H1 (cell line): Measurements from ENCODE around the gene MPPE1. TPM values are rescaled to one million over a fixed set of nuclear protein-coding genes. Genes with fewer than 3 reads are reported as not detected.

ENCODE experiments used
- CTCF ChIA-PET: fragments of 300-600 bp; sonication (Branson Sonifier 250); formaldehyde crosslinking; loops from one replicate; lab custom pipeline; 2021; ENCODE audit not compliant: partially characterized antibody; lab: Charles Lee
- POLR2A ChIA-PET: fragments of 300-600 bp; sonication (Branson Sonifier 250); formaldehyde crosslinking; loops from one replicate; lab custom pipeline; 2021; ENCODE audit warnings: inconsistent platforms; ENCODE audit not compliant: partially characterized antibody; lab: Charles Lee
- DNase-seq, 2 experiments: peaks; one replicate each; pipeline versions ENCODE4 v3.0.0 to v3.0.0-alpha.2; 2010 to 2022; ENCODE audit warnings: low spot score in 2 of 2, low read depth in 1 of 2, mixed read lengths in 1 of 2
- FAIRE-seq: peaks from 2 replicates; lab custom pipeline; 2011; peaks lifted over from hg19 to GRCh38; lab: Jason Lieb, UNC
- H2AFZ ChIP-seq: 2 replicates; pipeline ENCODE4 v1.8.1; 2012; ENCODE audit warnings: low read length, inconsistent platforms
- H2AK5ac ChIP-seq: 2 replicates; pipeline ENCODE4 v1.6.1; 2013; ENCODE audit warnings: low read depth, low read length
- H2BK120ac ChIP-seq: replicated peaks from 2 replicates; pipeline ENCODE3; 2013; ENCODE audit warnings: low read depth, low read length, inconsistent platforms
- H2BK12ac ChIP-seq: 2 replicates; pipeline ENCODE4 v1.6.1; 2013; ENCODE audit warnings: low read depth, low read length
- H2BK15ac ChIP-seq: 2 replicates; pipeline ENCODE4 v1.6.1; 2013; ENCODE audit warnings: low read length
- H2BK20ac ChIP-seq: 2 replicates; pipeline ENCODE4 v1.6.1; 2013; ENCODE audit warnings: low read length
- H2BK5ac ChIP-seq: 2 replicates; pipeline ENCODE4 v1.6.1; 2013; ENCODE audit warnings: low read depth, low read length
- H3K14ac ChIP-seq: 2 replicates; pipeline ENCODE4 v1.6.1; 2013; ENCODE audit warnings: inconsistent platforms; ENCODE audit not compliant: insufficient read length
- H3K18ac ChIP-seq: 2 replicates; pipeline ENCODE4 v1.6.1; 2013; ENCODE audit warnings: low read length; ENCODE audit errors: extremely low read depth
- H3K23ac ChIP-seq: 2 replicates; pipeline ENCODE4 v1.6.1; 2013; ENCODE audit warnings: inconsistent platforms; ENCODE audit not compliant: insufficient read length
- H3K23me2 ChIP-seq: 2 replicates; pipeline ENCODE4 v1.6.1; 2013; ENCODE audit warnings: low read depth, low read length
- H3K27ac ChIP-seq: 2 replicates; pipeline ENCODE4 v1.6.1; 2011; ENCODE audit warnings: low read depth, low read length, inconsistent platforms
- H3K27me3 ChIP-seq, 4 experiments: replicated peaks in 1 of 4; 1 replicate in 1 of 4; 2 replicates in 3 of 4; pipeline versions ENCODE4 v1.6.1 to v1.8.1; 2011 to 2013; ENCODE audit warnings: low read length in 3 of 4, mild to moderate bottlenecking in 3 of 4, inconsistent platforms in 2 of 4, mixed read lengths in 2 of 4, moderate library complexity in 1 of 4; ENCODE audit not compliant: control insufficient read depth in 3 of 4, insufficient read depth in 3 of 4; ENCODE audit errors: extremely low read depth in 1 of 4
- H3K36me3 ChIP-seq, 4 experiments: 2 replicates each; pipeline versions ENCODE4 v1.6.1 to v1.8.1; 2011 to 2013; ENCODE audit warnings: mild to moderate bottlenecking in 4 of 4, low read length in 3 of 4, moderate library complexity in 2 of 4, control low read depth in 1 of 4, inconsistent platforms in 1 of 4; ENCODE audit not compliant: insufficient read depth in 4 of 4, control insufficient read depth in 2 of 4
- H3K4ac ChIP-seq: replicated peaks from 2 replicates; pipeline ENCODE3; 2013; ENCODE audit warnings: low read length, low read depth, mixed read lengths, inconsistent platforms; ENCODE audit not compliant: insufficient read length
- H3K4me1 ChIP-seq, 4 experiments: replicated peaks in 1 of 4; 1 replicate in 1 of 4; 2 replicates in 3 of 4; pipeline versions ENCODE4 v1.6.1 to v1.8.1; 2011 to 2013; ENCODE audit warnings: low read length in 3 of 4, inconsistent platforms in 2 of 4, mixed read lengths in 1 of 4; ENCODE audit not compliant: insufficient read depth in 4 of 4, control insufficient read depth in 3 of 4
- H3K4me2 ChIP-seq, 2 experiments: 2 replicates each; pipeline versions ENCODE4 v1.6.1 to v1.8.1; 2011 to 2013; ENCODE audit warnings: low read depth in 2 of 2, low read length in 2 of 2, control low read depth in 1 of 2, inconsistent platforms in 1 of 2, mild to moderate bottlenecking in 1 of 2; ENCODE audit not compliant: insufficient read depth in 1 of 2
- H3K4me3 ChIP-seq, 4 experiments: fragments of 200-600, 300-600 bp in 1 of 4; sonication (generic), shearing (Covaris generic), sonication (Bioruptor Twin) in 1 of 4; 2 replicates each; pipeline versions ENCODE4 v1.5.1 to v1.8.1; 2011 to 2016; ENCODE audit warnings: low read length in 4 of 4, low read depth in 3 of 4, control low read depth in 2 of 4, inconsistent platforms in 2 of 4, mild to moderate bottlenecking in 2 of 4, mixed read lengths in 1 of 4, moderate library complexity in 1 of 4; ENCODE audit not compliant: insufficient read depth in 2 of 4; ENCODE audit errors: extremely low read depth in 1 of 4
- H3K56ac ChIP-seq: replicated peaks from 2 replicates; pipeline ENCODE3; 2013; ENCODE audit warnings: low read depth, mild to moderate bottlenecking, mixed read lengths, low read length, inconsistent platforms; ENCODE audit not compliant: insufficient read length
- H3K79me1 ChIP-seq: 2 replicates; pipeline ENCODE4 v1.6.1; 2013; ENCODE audit warnings: low read depth, low read length, control low read depth
- H3K79me2 ChIP-seq, 2 experiments: 2 replicates each; pipeline versions ENCODE4 v1.6.1 to v1.8.1; 2012 to 2013; ENCODE audit warnings: low read length in 2 of 2, mild to moderate bottlenecking in 2 of 2, inconsistent platforms in 1 of 2; ENCODE audit not compliant: insufficient read depth in 2 of 2, control insufficient read depth in 1 of 2
- H3K9ac ChIP-seq, 4 experiments: replicated peaks in 1 of 4; 1 replicate in 1 of 4; 2 replicates in 3 of 4; pipeline versions ENCODE4 v1.6.1 to v1.8.1; 2011 to 2013; ENCODE audit warnings: low read depth in 3 of 4, low read length in 3 of 4, control low read depth in 2 of 4, mild to moderate bottlenecking in 2 of 4, moderate library complexity in 2 of 4, inconsistent platforms in 1 of 4; ENCODE audit errors: extremely low read depth in 1 of 4
- H3K9me3 ChIP-seq, 2 experiments: 2 replicates each; pipeline versions ENCODE4 v1.6.1 to v1.8.1; 2012 to 2013; ENCODE audit warnings: mild to moderate bottlenecking in 2 of 2, moderate library complexity in 2 of 2, control low read depth in 1 of 2, inconsistent platforms in 1 of 2, low read depth in 1 of 2, low read length in 1 of 2, mixed read lengths in 1 of 2; ENCODE audit not compliant: insufficient read depth in 2 of 2
- H4K20me1 ChIP-seq, 2 experiments: replicated peaks in 1 of 2; 2 replicates each; pipeline versions ENCODE3 to v1.8.1; 2011 to 2013; ENCODE audit warnings: inconsistent platforms in 2 of 2, low read length in 2 of 2, mild to moderate bottlenecking in 1 of 2; ENCODE audit not compliant: insufficient read depth in 2 of 2, control insufficient read depth in 1 of 2
- H4K5ac ChIP-seq: 2 replicates; pipeline ENCODE4 v1.6.1; 2013; ENCODE audit warnings: low read length, low read depth, mixed read lengths, inconsistent platforms; ENCODE audit not compliant: insufficient read length
- H4K8ac ChIP-seq: 2 replicates; pipeline ENCODE4 v1.8.0; 2013; ENCODE audit warnings: mild to moderate bottlenecking, moderate library complexity, low read length, inconsistent platforms; ENCODE audit not compliant: insufficient read depth; ENCODE audit errors: extremely low read depth
- H4K91ac ChIP-seq: replicated peaks from 2 replicates; pipeline ENCODE3; 2013; ENCODE audit warnings: low read length, mixed read lengths, inconsistent platforms; ENCODE audit not compliant: insufficient read length
- RNF2 ChIP-seq: fragments of 200-900, 300-1000 bp; sonication (generic); IDR thresholded peaks from 2 replicates; pipeline ENCODE4 v1.7.1; 2016; ENCODE audit warnings: borderline replicate concordance, low read depth, mild to moderate bottlenecking, antibody characterized with exemption, low read length; ENCODE audit not compliant: poor library complexity, severe bottlenecking; ENCODE audit errors: missing control alignments
- WGBS, 2 experiments: shearing (Covaris generic) in 1 of 2; methylation state at CpG; one replicate each; pipeline versions ENCODE4 v1.1.6 to v1.1.7; 2013 to 2015; ENCODE audit warnings: low lambda C conversion rate in 2 of 2, mixed read lengths in 2 of 2, inconsistent platforms in 1 of 2, low coverage in 1 of 2, missing lambda C conversion rate in 1 of 2; ENCODE audit not compliant: insufficient replicate concordance in 2 of 2, insufficient coverage in 1 of 2, insufficient read length in 1 of 2; ENCODE audit errors: extremely low coverage in 1 of 2, missing lambda C conversion rate in 1 of 2; 5-methylcytosine and 5-hydroxymethylcytosine counted together
- polyA plus RNA-seq, 7 experiments: library from polyadenylated mRNA; depleted of rRNA in 3 of 7; stranded (reverse) in 5 of 7; unstranded in 2 of 7; fragments of >200 nt in 5 of 7; fragments of 200-250 nt in 2 of 7; gene quantifications; 1 replicate in 5 of 7; 2 replicates in 1 of 7; 4 replicates in 1 of 7; pipeline versions ENCODE4 v1.2.1 to v1.2.3, GENCODE V29; 2011 to 2013; ENCODE audit warnings: missing spikeins in 2 of 7, mixed read lengths in 2 of 7
- total RNA-seq: library from RNA; stranded (reverse); fragmentation: NEBNext Ultra II Directional; extraction: Animal tissue kit (Norgen Biotek cat#: 25700); gene quantifications from 2 replicates; pipeline ENCODE4 v1.2.1, GENCODE V29; 2021

Gene MPPE1
- total and polyA plus RNA-seq, 2 of the 8 experiments (the other 6 are each of a cell fraction or from before 2014, with no cell fraction given) = 13.7 to 20.9 TPM

DNA sequence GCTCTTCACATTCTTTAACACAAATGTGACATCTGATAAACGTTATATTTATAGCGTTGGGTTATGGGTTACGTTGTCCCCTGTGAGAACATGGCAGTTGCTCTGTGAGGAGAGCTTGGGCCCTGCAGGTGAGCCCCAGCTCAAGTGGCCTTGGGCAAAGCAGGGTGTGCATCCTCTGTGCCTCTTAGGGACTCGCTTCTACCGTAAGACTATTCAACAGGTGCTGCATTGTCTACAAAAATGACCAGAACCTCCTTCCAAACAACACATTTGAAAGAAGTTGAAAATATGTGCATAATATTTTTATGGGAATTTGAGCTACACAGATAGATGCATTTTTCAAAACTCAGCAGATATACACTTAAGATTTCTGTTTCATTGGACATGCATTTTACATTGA is 73.3 kb downstream of the MPPE1 start:
- POLR2A ChIA-PET = interaction anchor here (1.1 to 1.7 kb wide), 2 partner anchors 13 to 16 kb away, joined by 3 read pairs; no protein-coding TSS in a partner anchor
- Histone ChIP-seq H2BK5ac (no peak overlapping the region), H3K4me2 (no peak overlapping the region), H3K27ac (no peak overlapping the region), H3K9me3 (no peaks in the 10 kb centered on the region), H3K18ac (no peak overlapping the region), H2BK20ac (no peak overlapping the region), H4K91ac (no peak overlapping the region), H2BK12ac (no peak overlapping the region), H3K23me2 (no peaks in the 10 kb centered on the region), H3K4ac (no peak overlapping the region), H3K56ac (no peak overlapping the region), H4K8ac (no peak overlapping the region), H2AK5ac (peak overlapping the region; percentile 93; the same call in 1 of the 2 replicates), H2AFZ (no peak overlapping the region), H3K79me2 (no peaks in the 10 kb centered on the region), H4K5ac (no peak overlapping the region), H3K27me3 (no peaks in the 10 kb centered on the region), H3K23ac (no peak overlapping the region), H3K36me3 (no peaks in the 10 kb centered on the region), H3K9ac (no peak overlapping the region), H4K20me1 (no peaks in the 10 kb centered on the region), H3K4me1 (0 out of 7 replicates have a peak, but pooled peaks cover 0 to 7% (median 0%) of the 10 kb centered on the region in 4 experiments), H3K14ac (no peak overlapping the region), H3K4me3 (no peak overlapping the region), H3K79me1 (no peaks in the 10 kb centered on the region), H2BK120ac (no peak overlapping the region), H2BK15ac (peak overlapping the region; percentile 83; the same call in 1 of the 2 replicates)
- no peak for FAIRE-seq
- DNase-seq = no peak
- no peak for TF ChIP-seq RNF2
- WGBS, 2 experiments = 92% methylated on average over 5 of the region's 5 CpGs; no CpG with 5 or more reads in 1 of the 2 experiments
- CTCF ChIA-PET = interaction anchor here (0.8 to 2.0 kb wide), 6 partner anchors 12 to 163 kb away, joined by 3 to 11 read pairs (median 5); no protein-coding TSS in a partner anchor

Other genes starting within 250 kb of the MPPE1 start
- gene GNAL, start 219.1 kb downstream of the MPPE1 start, total RNA-seq = 18.2 and 18.3 TPM in 2 replicates
- 13.2 and 13.5 TPM in 2 replicates for gene GNAL, start 219.1 kb downstream of the MPPE1 start, polyA plus RNA-seq (2011; rRNA removed)
- gene CHMP1B, start 56.9 kb downstream of the MPPE1 start, total RNA-seq = 42.8 and 43.2 TPM in 2 replicates
- 30.5 and 32.3 TPM in 2 replicates for gene CHMP1B, start 56.9 kb downstream of the MPPE1 start, polyA plus RNA-seq (2011; rRNA removed)
- gene IMPA2, start 73.2 kb upstream of the MPPE1 start, total RNA-seq = 135 and 140 TPM in 2 replicates
- gene IMPA2, start 73.2 kb upstream of the MPPE1 start, polyA plus RNA-seq (2011; rRNA removed) = 102 and 146 TPM in 2 replicates
- gene ANKRD62, start 185.5 kb upstream of the MPPE1 start, total RNA-seq = not detected in 2 replicates
- not detected in 2 replicates for gene ANKRD62, start 185.5 kb upstream of the MPPE1 start, polyA plus RNA-seq (2011; rRNA removed)